Measurements from ENCODE around the gene LBR.

- TF ChIP-seq SUZ12 (IDR thresholded peaks at IDR 0.05) (no peak), FOXM1 (IDR thresholded peaks at IDR 0.05; ENCODE audit: borderline replicate concordance) (no peak), ZNF384 (IDR thresholded peaks at IDR 0.05) (no peak), FOXA1 (IDR thresholded peaks at IDR 0.05) (no peak), ELF4 (IDR thresholded peaks at IDR 0.05) (no peak), SP1 (IDR thresholded peaks at IDR 0.05) (no peak), ARNT (IDR thresholded peaks at IDR 0.05) (no peak), FOXK2 (IDR thresholded peaks at IDR 0.05) (no peak)
Measured at GRCh38 chr1:225374996-225375395, 52.8 kb downstream of the LBR start.

Data from HEK293T (cell line).